GM19035 (cell line): ENCODE measurements around the gene LZTR1.
"Not testable (repeated sequence)": the region's sequence is repeated elsewhere in the genome, so short reads cannot be mapped to it uniquely, and the experiment has no call there.

Source experiments
- ATAC-seq: cut with Tn5 transposase; IDR thresholded peaks from one replicate; pipeline ENCODE4 v1.9.1; 2021; ENCODE audit not compliant: unreplicated experiment

LZTR1 gene

DNA sequence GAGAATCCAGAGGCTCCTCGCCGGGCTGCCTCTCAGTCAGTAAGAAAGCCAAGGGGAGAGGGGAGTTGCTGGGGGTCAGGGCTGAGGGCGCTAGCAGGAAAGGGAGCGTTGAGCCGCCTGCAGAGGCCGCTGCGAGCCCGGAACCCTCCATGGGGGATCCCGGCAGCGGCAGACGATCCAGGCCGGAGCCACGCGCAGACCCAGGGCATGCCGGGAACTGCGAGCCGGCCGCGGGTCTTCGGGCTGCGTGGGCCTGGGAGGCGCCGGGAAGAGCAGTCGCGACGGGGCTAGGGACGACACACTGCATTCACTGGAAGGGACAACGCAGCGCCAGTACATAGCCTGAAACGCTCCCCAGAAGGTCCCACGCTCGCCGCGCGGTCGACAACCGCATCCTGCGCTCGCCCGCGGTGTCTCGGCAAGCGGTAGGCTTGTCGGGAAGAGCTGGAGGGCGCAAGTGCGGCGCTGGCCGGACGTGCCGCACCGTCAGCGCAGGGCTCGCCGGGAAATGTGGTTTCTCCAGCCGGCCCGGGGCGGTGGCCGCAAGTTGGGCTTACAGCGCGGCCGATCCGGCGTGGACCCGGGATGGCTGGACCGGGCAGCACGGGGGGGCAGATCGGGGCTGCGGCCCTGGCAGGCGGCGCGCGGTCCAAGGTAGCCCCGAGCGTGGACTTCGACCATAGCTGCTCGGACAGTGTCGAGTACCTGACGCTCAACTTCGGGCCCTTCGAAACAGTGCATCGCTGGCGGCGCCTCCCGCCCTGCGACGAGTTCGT, at the start of gene LZTR1:
TSS of gene LZTR1 (plus strand) at position 511 of the 776 bp plus-strand sequence. CDS start at position 586, 75 bp downstream.
- ATAC-seq, result peak; percentile 83

DNA sequence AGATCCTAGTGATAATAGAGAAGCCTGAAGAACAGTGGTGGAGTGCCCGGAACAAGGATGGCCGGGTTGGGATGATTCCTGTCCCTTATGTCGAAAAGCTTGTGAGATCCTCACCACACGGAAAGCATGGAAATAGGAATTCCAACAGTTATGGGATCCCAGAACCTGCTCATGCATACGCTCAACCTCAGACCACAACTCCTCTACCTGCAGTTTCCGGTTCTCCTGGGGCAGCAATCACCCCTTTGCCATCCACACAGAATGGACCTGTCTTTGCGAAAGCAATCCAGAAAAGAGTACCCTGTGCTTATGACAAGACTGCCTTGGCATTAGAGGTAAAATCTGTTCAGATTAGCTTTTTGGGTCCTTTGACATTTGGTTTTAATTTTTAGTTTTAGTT, 48.2 kb upstream of the LZTR1 start:
- no peak for ATAC-seq

- not testable (repeated sequence) for ATAC-seq
These were observed 47.0 kb upstream of the LZTR1 start for GRCh38 chr22:20935049-20935448.

GRCh38 chr22:20935780-20936539, 46.1 kb upstream of the LZTR1 start:
- ATAC-seq, result not testable (repeated sequence)

GRCh38 chr22:20937031-20937793, 44.9 kb upstream of the LZTR1 start:
- ATAC-seq, result no peak

- no peak for ATAC-seq
These were observed 44.1 kb upstream of the LZTR1 start for GRCh38 chr22:20937794-20938671.

GRCh38 chr22:20939457-20940185, 42.5 kb upstream of the LZTR1 start:
- ATAC-seq, result not testable (repeated sequence)

DNA sequence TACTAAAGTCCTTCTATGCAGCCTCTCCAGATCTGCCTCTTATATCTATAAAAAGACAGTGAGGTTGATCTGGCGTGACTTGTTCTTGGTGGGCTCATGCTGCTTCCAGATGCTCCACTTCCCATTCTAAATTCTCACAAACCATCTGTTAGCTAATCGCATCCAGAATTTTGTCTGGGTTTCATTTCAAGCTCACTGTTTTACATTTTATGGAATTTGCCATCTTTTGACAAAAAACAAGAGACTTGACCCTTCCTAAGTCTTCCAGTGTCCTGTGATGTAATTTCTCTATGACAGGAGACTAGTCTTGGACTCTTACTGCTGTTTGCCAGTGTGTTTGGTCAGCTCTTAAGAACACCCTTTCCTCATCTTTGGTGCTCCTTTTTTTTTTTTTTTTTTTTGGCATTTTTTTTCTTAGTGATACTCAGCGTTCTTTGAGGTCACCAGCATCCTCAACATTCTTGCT, 41.9 kb upstream of the LZTR1 start:
- ATAC-seq, result no peak

DNA sequence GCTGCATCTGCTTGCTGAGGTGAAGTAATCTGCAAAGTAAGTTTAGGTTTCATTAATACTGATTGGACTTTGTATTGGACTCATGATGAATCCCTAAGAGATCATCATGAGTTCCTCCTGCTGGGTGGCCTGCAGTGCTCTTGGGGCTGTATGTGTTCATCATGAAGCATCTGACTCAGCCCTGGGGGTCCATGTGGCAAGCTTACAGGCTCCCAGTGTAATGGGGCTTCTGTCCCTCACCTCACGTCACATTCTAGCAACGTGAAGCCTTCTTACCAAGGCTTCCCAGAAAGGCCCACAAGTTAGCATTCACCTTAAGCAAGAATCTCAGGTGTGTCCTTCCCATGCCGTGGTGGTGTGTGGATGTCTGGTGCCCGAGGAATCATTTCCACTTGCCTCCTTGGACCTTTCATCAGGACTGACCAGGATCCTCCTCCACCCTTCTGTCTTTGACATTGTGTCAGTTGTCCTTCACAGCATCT, 41.2 kb upstream of the LZTR1 start:
- ATAC-seq, result no peak

DNA sequence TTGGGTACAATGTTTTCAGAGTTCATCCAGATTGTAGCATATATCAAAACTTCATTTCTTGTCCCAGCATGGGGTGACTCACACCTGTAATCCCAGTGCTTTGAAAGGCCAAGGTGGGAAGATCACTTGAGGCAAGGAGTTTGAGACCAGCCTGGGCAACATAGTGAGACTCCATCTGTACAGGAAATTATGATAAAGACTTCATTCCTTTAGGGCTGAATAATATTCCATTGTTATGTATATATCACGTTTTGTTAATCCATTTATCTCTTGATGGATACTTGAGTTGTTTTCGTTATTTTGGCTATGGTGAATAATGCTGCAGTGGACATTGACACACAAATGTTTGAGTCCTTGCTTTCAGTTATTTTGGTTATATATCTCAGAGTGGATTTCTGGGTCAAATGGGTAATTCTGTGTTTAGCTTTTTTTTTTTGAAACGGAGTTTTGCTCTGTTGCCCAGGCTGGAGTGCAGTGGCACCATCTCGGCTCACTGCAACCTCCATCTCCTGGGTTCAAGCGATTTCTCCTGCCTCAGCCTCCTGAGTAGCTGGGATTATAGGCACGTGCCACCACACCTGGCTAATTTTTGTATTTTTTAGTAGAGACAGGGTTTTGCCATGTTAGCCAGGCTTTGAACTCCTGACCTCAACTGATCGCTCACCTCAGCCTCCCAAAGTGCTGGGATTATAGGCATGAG, 39.7 kb upstream of the LZTR1 start:
- ATAC-seq, result not testable (repeated sequence)

GRCh38 chr22:20943104-20943933, 38.8 kb upstream of the LZTR1 start:
- ATAC-seq, result no peak

DNA sequence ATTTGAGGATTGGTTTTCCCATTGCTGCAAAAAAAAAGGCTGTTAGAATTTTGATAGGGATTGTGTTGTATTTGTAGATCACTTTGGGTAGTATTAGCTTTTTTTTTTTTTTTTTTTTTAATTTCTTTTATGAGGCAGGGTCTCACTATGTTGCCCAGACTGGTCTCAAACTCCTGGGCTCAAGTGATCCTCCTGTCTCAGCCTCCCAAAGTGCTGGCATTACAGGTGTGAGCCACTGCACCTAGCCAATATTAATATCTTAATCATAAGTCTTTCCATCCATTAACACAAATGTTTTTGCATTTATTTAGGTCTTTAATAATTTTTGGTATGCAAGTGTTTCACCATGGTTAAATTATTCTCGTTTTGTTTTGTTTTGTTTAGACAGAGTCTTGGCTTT, 38.1 kb upstream of the LZTR1 start:
- ATAC-seq, result no peak

DNA sequence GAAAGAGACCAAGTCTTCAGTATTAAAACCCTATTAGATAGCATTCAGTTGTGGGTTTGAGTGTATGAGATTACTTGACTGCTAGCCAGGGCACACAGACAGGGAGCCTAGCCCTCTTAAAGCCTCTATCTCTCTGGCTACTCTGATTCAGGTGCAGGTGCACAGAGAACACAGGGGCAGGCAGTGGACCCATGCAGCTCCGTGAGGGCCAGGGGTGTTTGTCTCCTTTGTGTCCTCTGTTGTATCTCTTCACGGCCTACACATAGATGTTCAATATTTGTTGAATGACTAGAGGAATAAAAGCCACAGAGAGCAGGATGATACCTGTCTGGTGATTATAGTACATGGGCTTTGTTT, 36.5 kb upstream of the LZTR1 start:
- no peak for ATAC-seq

DNA sequence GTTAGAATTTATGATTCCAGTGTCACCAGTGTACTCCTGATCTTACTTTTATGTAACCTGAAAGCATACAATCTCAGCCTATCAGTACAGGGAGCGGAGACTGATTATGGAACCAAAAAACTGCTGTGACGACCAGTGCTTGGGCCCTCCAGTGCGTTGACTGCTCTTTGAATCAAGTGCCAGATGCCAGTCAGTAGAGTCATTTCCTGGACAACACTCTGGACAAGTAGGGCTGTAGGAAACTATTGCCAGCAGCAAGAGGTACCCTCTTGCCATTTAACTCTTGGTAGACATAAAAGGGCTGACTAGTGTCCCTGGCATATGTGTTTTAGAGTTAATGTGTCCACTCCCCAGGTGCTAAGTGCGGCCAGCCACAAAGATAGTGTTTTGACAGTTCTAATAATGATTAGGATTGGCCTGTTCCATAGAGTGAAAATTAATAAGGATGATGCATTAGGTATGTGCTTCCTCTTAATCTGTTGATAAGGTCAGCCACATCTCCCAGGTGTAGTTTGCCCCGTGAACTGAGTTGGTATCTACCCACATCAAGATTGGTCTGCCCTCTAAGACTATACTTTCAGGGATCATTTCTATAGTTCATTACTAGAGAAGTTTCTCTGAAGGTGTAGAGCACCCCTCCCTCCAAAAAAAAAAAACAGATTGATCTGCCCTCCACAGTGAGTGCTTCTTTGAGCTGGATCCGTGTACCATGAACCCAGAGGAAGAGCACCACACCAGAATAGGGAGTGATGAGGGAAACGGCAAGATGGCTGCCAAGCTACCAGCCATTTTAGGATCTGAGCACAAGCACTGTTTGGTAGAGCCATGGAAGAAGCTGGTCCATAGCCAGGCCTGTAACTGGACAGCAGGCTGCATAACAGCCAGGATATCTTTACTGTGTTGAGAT, 35.8 kb upstream of the LZTR1 start:
- ATAC-seq, result no peak

- ATAC-seq, result no peak
These were observed 35.1 kb upstream of the LZTR1 start for GRCh38 chr22:20946991-20947390.

DNA sequence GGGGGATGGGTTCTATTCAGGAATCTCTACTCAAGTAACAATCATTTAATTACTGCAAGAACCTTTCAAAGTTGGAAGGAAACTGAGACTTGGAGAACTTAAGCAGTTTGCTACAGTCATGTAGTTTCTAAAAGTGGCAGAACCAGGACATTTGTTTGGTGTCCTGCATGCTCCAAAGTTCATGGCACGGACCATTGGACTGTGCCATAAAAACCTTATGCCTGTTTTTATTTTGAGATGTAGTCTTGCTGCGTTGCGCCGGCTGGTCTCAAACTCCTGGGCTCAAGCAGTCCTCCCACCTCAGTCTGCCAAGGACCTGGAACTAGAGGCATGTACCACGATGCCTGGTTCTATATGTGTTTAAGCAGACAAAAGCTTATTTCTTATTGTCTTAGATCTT, 33.6 kb upstream of the LZTR1 start:
- no peak for ATAC-seq

DNA sequence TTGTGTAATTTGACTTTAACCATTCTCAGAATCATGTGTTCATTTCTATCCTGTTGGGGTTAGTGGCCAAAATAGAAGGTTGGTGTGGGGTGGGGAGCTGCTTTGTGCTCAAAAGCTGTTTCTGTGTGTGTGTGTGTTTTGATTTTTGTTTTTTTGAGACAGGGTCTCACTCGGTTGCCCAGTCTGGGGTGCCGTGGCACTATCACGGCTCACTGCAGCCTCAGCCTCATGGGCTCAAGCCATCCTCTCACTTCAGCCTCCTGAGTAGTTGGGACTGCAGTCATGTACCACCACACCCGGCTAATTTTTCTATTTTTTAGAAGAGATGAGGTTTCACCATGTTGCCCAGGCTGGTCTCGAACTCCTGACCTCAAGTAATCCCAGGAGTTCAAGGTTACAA, 33.1 kb upstream of the LZTR1 start:
- no peak for ATAC-seq
